ENCODE data around the gene ITGA2.

ITGA2 gene

DNA sequence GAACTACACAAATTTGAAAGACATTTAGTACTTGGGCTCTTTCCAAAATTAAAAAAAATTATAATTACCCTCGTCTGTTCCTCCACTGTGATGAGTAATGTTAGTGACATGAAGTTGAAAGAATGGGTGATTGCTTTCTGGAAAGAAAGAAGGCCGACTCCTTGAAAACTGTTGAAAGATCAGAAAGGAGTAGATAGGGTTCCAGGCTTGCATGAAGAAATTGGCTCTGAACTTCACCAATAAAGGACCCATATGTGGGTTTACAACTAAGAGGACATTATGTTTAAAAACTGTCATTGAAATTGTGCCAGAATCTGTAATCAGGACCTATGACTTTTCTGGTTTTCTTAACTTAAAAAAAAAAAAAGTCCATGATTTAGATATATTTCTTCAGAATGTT, 141.1 kb downstream of the ITGA2 start:
- DNase-seq (ENCODE audit: low read depth, low spot score) = no peak
- no peak overlapping the region for H3K4me3 ChIP-seq (ENCODE audit: insufficient read length, low read depth)
- TF ChIP-seq YY1 (IDR thresholded peaks at IDR 0.05; ENCODE audit: insufficient read depth, insufficient read length) = no peak
- TF ChIP-seq SUZ12 (IDR thresholded peaks at IDR 0.05; ENCODE audit: extremely low read depth, insufficient read depth, insufficient read length) = no peak
- no peak for TF ChIP-seq ZNF274 (IDR thresholded peaks at IDR 0.05; ENCODE audit: low read depth, low read length)
- H3K4me1 ChIP-seq (ENCODE audit: insufficient read depth, insufficient read length) = no peaks in the 10 kb centered on the region
- H3K9ac ChIP-seq (ENCODE audit: insufficient read length, low read depth) = no peak overlapping the region
- H3K27me3 ChIP-seq (ENCODE audit: insufficient read depth, insufficient read length) = no peaks in the 10 kb centered on the region
- H3K9me3 ChIP-seq (ENCODE audit: insufficient read depth, low read length) = no peaks in the 10 kb centered on the region
- H3K36me3 ChIP-seq (ENCODE audit: insufficient read depth, insufficient read length, low read length) = no peaks in the 10 kb centered on the region

DNA sequence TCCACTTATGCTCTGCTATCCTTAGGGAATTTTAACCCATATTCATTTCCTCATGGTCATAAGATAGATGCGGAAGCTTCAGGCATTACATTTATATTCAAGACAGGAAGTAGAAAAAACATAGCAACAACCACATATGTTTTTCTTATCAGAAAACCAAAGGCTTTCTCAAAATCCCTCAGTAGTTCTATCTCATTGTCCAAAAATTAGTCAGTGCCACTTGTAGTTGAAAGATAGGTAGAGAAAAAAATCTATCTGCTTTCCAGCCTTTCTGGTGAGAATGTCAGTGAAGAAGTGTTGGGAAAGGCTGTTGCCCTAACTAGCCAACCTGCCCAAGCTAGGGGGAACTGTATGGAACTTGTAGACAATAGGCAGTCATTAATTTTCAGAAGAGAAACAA, 143.9 kb downstream of the ITGA2 start:
- H3K36me3 ChIP-seq (ENCODE audit: insufficient read depth, insufficient read length, low read length) = no peaks in the 10 kb centered on the region
- no peaks in the 10 kb centered on the region for H3K9me3 ChIP-seq (ENCODE audit: insufficient read depth, low read length)
- no peaks in the 10 kb centered on the region for H3K27me3 ChIP-seq (ENCODE audit: insufficient read depth, insufficient read length)
- DNase-seq (ENCODE audit: low read depth, low spot score) = no peak
- TF ChIP-seq ZNF274 (IDR thresholded peaks at IDR 0.05; ENCODE audit: low read depth, low read length) (no peak), SUZ12 (IDR thresholded peaks at IDR 0.05; ENCODE audit: extremely low read depth, insufficient read depth, insufficient read length) (no peak), YY1 (IDR thresholded peaks at IDR 0.05; ENCODE audit: insufficient read depth, insufficient read length) (no peak)
- no peaks in the 10 kb centered on the region for H3K4me1 ChIP-seq (ENCODE audit: insufficient read depth, insufficient read length)
- H3K4me3 ChIP-seq (ENCODE audit: insufficient read length, low read depth) = no peak overlapping the region
- H3K9ac ChIP-seq (ENCODE audit: insufficient read length, low read depth) = no peak overlapping the region

Measured in NT2/D1 (cell line).